ENCODE measurements around the gene PTX3.

PTX3 gene

GRCh38 chr3:157436583-157437291 lies at the start of gene PTX3:
Gene PTX3 (plus strand): TSS chr3:157436850. CDS start chr3:157436934, 84 bp downstream.
- DNase-seq (ENCODE audit: low spot score) = no peak

GRCh38 chr3:157387708-157388435 lies 48.8 kb upstream of the PTX3 start:
- no peak for DNase-seq (ENCODE audit: low spot score)

- no peak for DNase-seq (ENCODE audit: low spot score)
Observed at GRCh38 chr3:157388976-157389375, 47.7 kb upstream of the PTX3 start.

GRCh38 chr3:157390713-157391515 lies 45.7 kb upstream of the PTX3 start:
- no peak for DNase-seq (ENCODE audit: low spot score)

GRCh38 chr3:157392104-157392503 lies 44.5 kb upstream of the PTX3 start:
- DNase-seq (ENCODE audit: low spot score) = no peak

GRCh38 chr3:157393113-157393512 lies 43.5 kb upstream of the PTX3 start:
- no peak for DNase-seq (ENCODE audit: low spot score)

- DNase-seq (ENCODE audit: low spot score) = no peak
Observed at GRCh38 chr3:157394411-157394810, 42.2 kb upstream of the PTX3 start.

GRCh38 chr3:157398598-157398997 lies 38.1 kb upstream of the PTX3 start:
- DNase-seq (ENCODE audit: low spot score) = no peak

- no peak for DNase-seq (ENCODE audit: low spot score)
Observed at GRCh38 chr3:157404381-157404780, 32.3 kb upstream of the PTX3 start.

- DNase-seq (ENCODE audit: low spot score) = no peak
Observed at GRCh38 chr3:157405457-157405856, 31.2 kb upstream of the PTX3 start.

GRCh38 chr3:157406394-157406793 lies 30.3 kb upstream of the PTX3 start:
- no peak for DNase-seq (ENCODE audit: low spot score)

GRCh38 chr3:157407769-157408168 lies 28.9 kb upstream of the PTX3 start:
- DNase-seq (ENCODE audit: low spot score) = peak; percentile 37

- no peak for DNase-seq (ENCODE audit: low spot score)
Observed at GRCh38 chr3:157408499-157409149, 28.0 kb upstream of the PTX3 start.

GRCh38 chr3:157409516-157409915 lies 27.1 kb upstream of the PTX3 start:
- no peak for DNase-seq (ENCODE audit: low spot score)

- DNase-seq (ENCODE audit: low spot score) = no peak
Observed at GRCh38 chr3:157410945-157411344, 25.7 kb upstream of the PTX3 start.

GRCh38 chr3:157412323-157412855 lies 24.3 kb upstream of the PTX3 start:
- DNase-seq (ENCODE audit: low spot score) = no peak

- no peak for DNase-seq (ENCODE audit: low spot score)
Observed at GRCh38 chr3:157414861-157415260, 21.8 kb upstream of the PTX3 start.

- no peak for DNase-seq (ENCODE audit: low spot score)
Observed at GRCh38 chr3:157416347-157417087, 20.1 kb upstream of the PTX3 start.

GRCh38 chr3:157417247-157417646 lies 19.4 kb upstream of the PTX3 start:
- no peak for DNase-seq (ENCODE audit: low spot score)

GRCh38 chr3:157418104-157418503 lies 18.5 kb upstream of the PTX3 start:
- peak; percentile 7 for DNase-seq (ENCODE audit: low spot score)

- no peak for DNase-seq (ENCODE audit: low spot score)
Observed at GRCh38 chr3:157420606-157421130, 16.0 kb upstream of the PTX3 start.

All from RKO (cell line).